SK-N-DZ (cell line): Measurements from ENCODE around the gene LRP1.
A peak's percentile ranks its signal among the peaks of the same experiment; 100 is the strongest.

Source experiments
- DNase-seq: peaks from one replicate; pipeline ENCODE4 v3.0.0-alpha.2; 2015; ENCODE audit warnings: low spot score

The LRP1 gene

GRCh38 chr12:57152639-57153038 is 24.4 kb downstream of the LRP1 start:
- DNase-seq = no peak

DNA sequence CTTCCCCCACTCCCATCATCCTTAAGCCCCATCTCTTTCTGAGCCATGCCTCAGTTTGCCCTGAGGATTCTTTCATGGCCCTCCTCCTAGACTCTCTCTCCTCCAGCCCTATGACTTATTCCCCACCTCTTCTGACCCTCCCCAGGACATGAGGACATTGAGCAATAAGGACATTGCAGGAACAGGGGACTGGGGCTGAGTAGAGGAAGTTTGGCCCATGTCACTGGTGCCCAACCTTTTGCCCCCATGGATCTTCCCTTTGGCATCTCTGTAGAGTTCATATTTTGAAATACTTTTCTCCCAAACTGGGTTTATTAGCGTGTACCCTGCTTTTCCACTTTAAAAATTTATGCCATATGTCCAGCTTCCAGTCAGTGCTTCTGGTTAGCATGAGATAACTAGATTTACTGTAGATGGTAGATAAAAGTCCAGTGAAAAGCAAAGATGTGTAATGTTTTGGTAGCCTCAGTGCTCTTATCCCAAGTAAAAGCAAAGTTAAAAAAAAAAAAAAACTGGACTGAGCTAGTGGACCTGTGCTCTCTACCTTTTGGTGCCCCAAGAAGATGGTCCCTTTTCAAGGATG is 25.2 kb downstream of the LRP1 start:
- peak; percentile 58 for DNase-seq

DNA sequence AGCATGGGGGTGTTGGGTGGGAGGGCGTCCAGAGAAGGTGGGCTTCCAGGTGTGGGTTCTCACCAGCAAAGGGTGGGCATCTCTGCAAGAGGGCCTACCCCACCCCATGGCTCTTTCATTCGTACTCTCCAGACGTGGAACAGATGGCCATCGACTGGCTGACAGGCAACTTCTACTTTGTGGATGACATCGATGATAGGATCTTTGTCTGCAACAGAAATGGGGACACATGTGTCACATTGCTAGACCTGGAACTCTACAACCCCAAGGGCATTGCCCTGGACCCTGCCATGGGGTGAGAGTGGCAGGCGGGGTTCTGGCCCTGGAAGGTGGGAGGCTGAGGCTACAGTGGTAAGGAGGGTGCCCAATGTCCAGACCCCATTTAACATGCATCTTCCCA is 25.8 kb downstream of the LRP1 start:
- peak; percentile 65 for DNase-seq

DNA sequence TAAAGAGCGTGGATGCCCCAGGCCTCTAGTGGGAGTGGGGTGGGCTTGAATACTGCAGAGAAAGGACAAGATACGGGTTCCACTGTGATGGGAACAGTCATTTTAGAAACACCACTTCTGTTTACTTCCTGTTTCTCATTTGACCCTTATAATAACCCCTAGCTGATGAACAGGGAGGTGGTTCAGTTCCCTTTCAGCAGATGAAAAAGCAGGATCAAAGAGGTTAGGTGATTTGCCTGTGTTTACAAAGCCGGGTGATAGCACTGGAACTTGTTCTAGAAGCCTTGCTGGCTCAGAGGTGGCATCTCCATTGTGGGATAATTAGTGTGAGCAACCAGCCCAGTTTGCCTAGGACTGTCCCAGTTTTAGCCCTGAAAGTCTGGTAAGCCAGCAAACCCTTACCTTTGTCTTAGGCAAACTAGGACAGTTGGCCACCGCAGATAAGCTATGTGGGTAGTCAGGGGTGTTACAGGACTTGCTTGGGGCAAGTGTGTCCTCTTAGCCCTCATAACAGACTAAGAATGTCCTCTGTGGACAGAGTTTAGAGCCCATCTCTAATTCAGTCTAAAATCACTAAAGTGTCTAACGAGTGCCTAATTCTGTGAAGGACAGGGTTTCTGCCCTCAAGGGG is 26.6 kb downstream of the LRP1 start:
- no peak for DNase-seq

GRCh38 chr12:57156701-57157403 is 28.6 kb downstream of the LRP1 start:
- no peak for DNase-seq

GRCh38 chr12:57157588-57158173 is 29.4 kb downstream of the LRP1 start:
- DNase-seq = no peak

- DNase-seq = no peak
These were observed 29.9 kb downstream of the LRP1 start for GRCh38 chr12:57158186-57158585.

DNA sequence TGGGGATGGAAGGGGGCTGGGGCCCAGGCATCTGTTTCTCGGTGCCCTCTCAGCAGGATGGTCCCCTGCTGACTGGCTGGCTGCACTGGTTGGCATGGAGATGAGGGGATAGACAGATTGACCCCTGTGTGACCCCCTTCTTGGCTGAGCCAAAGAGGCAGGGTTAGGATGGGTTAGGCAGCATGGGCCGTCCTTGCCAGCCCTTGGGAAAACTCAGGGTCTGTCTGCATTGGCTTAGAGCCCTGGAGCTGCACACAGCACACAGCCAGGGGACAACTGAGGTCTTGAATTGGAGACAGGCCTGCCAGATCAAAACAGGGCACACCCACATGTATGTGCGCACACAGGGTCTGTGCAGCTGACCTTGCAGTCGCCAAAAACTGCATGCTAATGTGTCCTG is 30.4 kb downstream of the LRP1 start:
- DNase-seq = no peak

- no peak for DNase-seq
These were observed 31.0 kb downstream of the LRP1 start for GRCh38 chr12:57159311-57159710.

DNA sequence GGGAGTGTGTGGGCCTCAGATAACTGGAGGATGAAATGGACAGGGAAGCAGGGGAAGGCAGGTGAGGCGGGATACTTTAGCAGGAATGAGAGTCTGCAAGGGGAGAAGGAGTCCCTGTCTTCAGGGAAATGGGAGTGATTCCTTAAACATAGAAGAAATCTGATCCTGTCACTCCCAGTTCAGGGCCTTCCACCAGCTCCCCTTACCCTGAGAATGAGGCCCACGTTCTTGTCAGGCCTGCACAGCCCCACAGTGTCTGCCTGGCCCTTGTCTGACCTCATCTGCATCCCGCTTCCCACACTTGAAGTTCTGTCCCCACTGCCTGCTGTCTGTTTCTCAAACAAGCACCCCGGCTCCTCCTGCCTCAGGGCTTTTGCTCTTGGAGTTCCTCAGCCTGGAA is 31.8 kb downstream of the LRP1 start:
- DNase-seq = no peak

DNA sequence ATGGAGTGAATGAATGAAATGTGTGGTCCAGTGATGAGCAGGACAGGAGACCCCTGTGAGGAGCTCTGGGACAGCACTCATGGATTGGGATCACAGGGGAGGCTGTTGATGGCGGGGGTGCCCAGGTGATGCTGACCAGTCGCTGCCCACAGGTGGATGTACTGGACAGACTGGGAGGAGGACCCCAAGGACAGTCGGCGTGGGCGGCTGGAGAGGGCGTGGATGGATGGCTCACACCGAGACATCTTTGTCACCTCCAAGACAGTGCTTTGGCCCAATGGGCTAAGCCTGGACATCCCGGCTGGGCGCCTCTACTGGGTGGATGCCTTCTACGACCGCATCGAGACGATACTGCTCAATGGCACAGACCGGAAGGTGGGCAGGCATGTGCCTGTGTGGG is 32.5 kb downstream of the LRP1 start:
- DNase-seq = no peak

DNA sequence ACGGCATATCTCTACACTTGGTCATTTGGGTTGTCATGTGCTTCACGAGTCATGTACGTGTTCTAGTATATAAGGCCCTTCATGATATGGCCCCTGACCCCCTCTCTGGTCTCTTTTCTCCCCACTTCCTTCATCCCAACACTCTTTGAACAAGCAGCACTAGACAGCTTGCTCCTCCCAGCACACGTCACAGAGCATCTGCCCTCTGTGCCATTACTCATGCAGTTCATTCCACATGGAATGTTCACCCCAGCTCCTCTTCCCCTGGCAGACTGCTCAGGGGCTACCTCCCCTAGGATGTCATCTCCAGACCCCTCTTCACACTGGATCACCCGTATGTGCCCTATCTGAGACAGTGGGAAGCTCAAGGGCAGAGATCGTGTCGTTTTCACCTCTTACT is 33.2 kb downstream of the LRP1 start:
- no peak for DNase-seq

GRCh38 chr12:57162553-57163125 is 34.4 kb downstream of the LRP1 start:
- no peak for DNase-seq

DNA sequence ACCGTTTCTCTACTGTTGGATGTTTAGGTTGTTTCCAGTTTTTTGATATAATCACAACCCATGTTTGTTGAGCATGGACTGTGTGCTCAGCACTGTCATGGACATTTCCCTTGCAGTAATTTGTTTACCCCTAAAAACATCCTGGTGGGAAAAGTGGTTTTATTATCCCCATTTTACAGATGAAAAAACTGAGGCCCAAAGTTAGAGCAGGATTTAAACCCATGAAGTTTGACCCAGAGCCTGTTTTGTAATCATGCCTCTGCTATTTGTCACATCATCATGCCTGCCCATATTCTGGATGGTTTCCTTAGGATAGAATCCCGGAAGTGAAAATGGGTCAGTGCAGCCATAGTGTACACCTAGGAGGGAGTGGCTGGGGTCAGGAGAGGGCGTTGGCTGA is 36.2 kb downstream of the LRP1 start:
- DNase-seq = no peak

DNA sequence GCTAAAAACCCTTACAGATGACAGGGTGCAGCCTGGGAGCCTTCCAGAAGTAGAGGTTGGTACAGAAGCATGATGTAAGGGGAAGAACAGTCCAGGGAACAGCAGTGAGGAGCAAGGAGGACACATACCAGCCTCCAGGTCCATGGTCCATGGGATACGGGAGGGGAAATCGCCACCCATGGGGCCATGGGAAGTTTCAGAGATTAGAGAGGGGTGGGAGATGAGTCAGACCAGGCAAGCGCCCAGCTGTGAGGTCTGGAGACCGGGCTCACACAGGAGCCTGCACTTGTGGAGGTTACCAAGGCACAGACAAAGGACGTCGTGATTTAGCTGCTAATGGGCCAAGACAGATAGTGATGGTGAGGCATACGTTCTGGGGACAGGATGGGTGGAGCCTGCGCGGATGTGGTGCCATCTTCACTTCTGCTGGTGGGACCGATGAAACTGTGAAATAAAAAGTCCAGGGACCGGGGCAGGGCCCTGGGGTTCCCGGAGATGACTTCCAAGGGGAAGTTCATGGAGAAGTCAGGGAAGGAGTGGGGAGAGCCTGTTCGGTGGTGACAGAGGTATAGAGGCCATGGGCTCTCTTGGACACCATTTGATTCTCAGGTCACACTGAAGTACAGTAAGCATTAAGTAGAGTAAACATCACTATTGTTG is 36.8 kb downstream of the LRP1 start:
- no peak for DNase-seq

DNA sequence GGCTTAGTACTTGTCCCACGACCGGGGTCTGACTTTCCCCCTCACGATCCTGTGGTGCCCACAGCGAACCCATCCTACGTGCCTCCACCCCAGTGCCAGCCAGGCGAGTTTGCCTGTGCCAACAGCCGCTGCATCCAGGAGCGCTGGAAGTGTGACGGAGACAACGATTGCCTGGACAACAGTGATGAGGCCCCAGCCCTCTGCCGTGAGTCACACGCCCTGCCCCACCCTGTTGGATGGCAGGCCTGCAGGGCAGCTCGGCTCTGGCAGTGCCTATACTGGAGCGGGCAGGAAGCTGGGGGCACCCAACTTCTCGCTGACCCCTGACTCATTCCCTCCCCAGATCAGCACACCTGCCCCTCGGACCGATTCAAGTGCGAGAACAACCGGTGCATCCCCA is 37.5 kb downstream of the LRP1 start:
- DNase-seq = no peak

DNA sequence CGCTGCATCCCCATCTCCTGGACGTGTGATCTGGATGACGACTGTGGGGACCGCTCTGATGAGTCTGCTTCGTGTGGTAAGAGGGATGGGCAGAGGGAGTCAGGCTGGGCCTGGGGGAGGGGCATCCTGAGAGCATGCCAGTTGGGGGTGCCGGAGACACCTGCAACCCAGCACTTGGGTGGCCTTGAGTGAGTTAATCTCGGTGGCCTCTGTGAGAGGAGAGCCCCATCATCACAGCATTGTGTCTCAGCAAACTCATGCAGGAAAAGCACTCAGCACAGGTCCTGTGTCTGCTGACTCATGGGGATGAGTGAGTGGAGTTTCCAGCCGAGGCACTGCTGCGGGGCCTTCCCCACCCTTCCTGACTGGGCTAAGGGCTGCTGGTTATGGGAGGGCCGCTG is 38.7 kb downstream of the LRP1 start:
- no peak for DNase-seq

GRCh38 chr12:57168058-57168457 is 39.8 kb downstream of the LRP1 start:
- DNase-seq = no peak

GRCh38 chr12:57169046-57169795 is 40.9 kb downstream of the LRP1 start:
- DNase-seq = no peak

GRCh38 chr12:57169969-57170368 is 41.7 kb downstream of the LRP1 start:
- DNase-seq = no peak

- no peak for DNase-seq
These were observed 42.1 kb downstream of the LRP1 start for GRCh38 chr12:57170408-57170807.
